HAP-1 (cell line): ENCODE measurements around the gene CATSPER3.
A peak's percentile ranks its signal among the peaks of the same experiment; 100 is the strongest.

Experiments used
- DNase-seq, 2 experiments: peaks; one replicate each; pipeline ENCODE4 v3.0.0-alpha.2; 2016 to 2020; ENCODE audit warnings: low spot score in 2 of 2
- H3K27me3 ChIP-seq: fragments of 250-450 bp; sonication (Bioruptor Pico); 2 replicates; pipeline ENCODE4 v1.5.1; 2020; ENCODE audit warnings: low read depth, mild to moderate bottlenecking, moderate library complexity
- H3K36me3 ChIP-seq: fragments of 250-450 bp; sonication (Bioruptor Pico); replicated peaks from 2 replicates; pipeline ENCODE4 v1.5.1; 2020; ENCODE audit warnings: mild to moderate bottlenecking
- H3K4me1 ChIP-seq: fragments of 250-450 bp; sonication (Bioruptor Pico); 2 replicates; pipeline ENCODE4 v1.5.1; 2020; ENCODE audit warnings: mild to moderate bottlenecking
- H3K4me3 ChIP-seq: fragments of 250-450 bp; sonication (Bioruptor Pico); 2 replicates; pipeline ENCODE4 v1.5.1; 2020; ENCODE audit warnings: mild to moderate bottlenecking, moderate library complexity
- H3K9me3 ChIP-seq: fragments of 250-450 bp; sonication (Bioruptor Pico); 2 replicates; pipeline ENCODE4 v1.5.1; 2020; ENCODE audit warnings: mild to moderate bottlenecking, moderate library complexity
- in situ Hi-C: fragments of 300-500 bp; cut with MboI; formaldehyde crosslinking; loops from 3 replicates; pipeline ENCODE4 v1.14.3; 2020; ENCODE audit warnings: low sequenced_read_pairs, inconsistent platforms, mixed read lengths

The CATSPER3 gene

GRCh38 chr5:134957920-134958608 lies 9.6 kb upstream of the CATSPER3 start:
- in situ Hi-C loops: no loop called here
- Histone ChIP-seq H3K4me3 (no peak overlapping the region), H3K36me3 (peaks cover 5% of the 10 kb centered on the region; the same call in 1 of the 2 replicates), H3K27me3 (no peaks in the 10 kb centered on the region), H3K4me1 (peaks cover 5% of the 10 kb centered on the region; the same call in 1 of the 2 replicates), H3K9me3 (no peaks in the 10 kb centered on the region)
- DNase-seq: no peak

GRCh38 chr5:134958755-134959154 lies 9.0 kb upstream of the CATSPER3 start:
- H3K27me3 ChIP-seq: no peaks in the 10 kb centered on the region
- H3K4me1 ChIP-seq: peaks cover 5% of the 10 kb centered on the region; the same call in 1 of the 2 replicates
- H3K4me3 ChIP-seq: no peak overlapping the region
- H3K36me3 ChIP-seq: peaks cover 5% of the 10 kb centered on the region; the same call in 1 of the 2 replicates
- H3K9me3 ChIP-seq: no peaks in the 10 kb centered on the region
- peak; percentile 31 to 33 for DNase-seq
- in situ Hi-C loops: no loop called here

GRCh38 chr5:134963098-134963497 lies 4.6 kb upstream of the CATSPER3 start:
- Histone ChIP-seq H3K4me3 (no peak overlapping the region), H3K27me3 (no peaks in the 10 kb centered on the region), H3K9me3 (no peaks in the 10 kb centered on the region), H3K36me3 (peaks cover 2% of the 10 kb centered on the region; the same call in 1 of the 2 replicates), H3K4me1 (peaks cover 5% of the 10 kb centered on the region; the same call in 1 of the 2 replicates)
- DNase-seq: no peak
- in situ Hi-C loops: no loop called here

GRCh38 chr5:134964359-134965270 lies 3.1 kb upstream of the CATSPER3 start:
- Histone ChIP-seq H3K9me3 (no peaks in the 10 kb centered on the region), H3K4me3 (no peak overlapping the region), H3K36me3 (peaks cover 2% of the 10 kb centered on the region; the same call in 1 of the 2 replicates), H3K4me1 (peaks cover 7% of the 10 kb centered on the region), H3K27me3 (no peaks in the 10 kb centered on the region)
- in situ Hi-C loops: no loop called here
- DNase-seq: no peak

- in situ Hi-C loops: no loop called here
- Histone ChIP-seq H3K9me3 (no peaks in the 10 kb centered on the region), H3K4me3 (no peak overlapping the region)
Measured at GRCh38 chr5:134965271-134965825, 2.4 kb upstream of the CATSPER3 start.

GRCh38 chr5:134968055-134968454 lies 348 bp downstream of the CATSPER3 start:
- H3K4me1 ChIP-seq: peaks cover 14% of the 10 kb centered on the region
- no peak overlapping the region for H3K4me3 ChIP-seq
- in situ Hi-C loops: no loop called here
- no peak for DNase-seq
- no peaks in the 10 kb centered on the region for H3K9me3 ChIP-seq
- no peaks in the 10 kb centered on the region for H3K27me3 ChIP-seq
- H3K36me3 ChIP-seq: no peaks in the 10 kb centered on the region; the same call in 1 of the 2 replicates

More at GRCh38 chr5:134965271-134965825, 2.4 kb upstream of the CATSPER3 start:
- Histone ChIP-seq H3K4me1 (peaks cover 14% of the 10 kb centered on the region), H3K27me3 (no peaks in the 10 kb centered on the region), H3K36me3 (peaks cover 2% of the 10 kb centered on the region; the same call in 1 of the 2 replicates)
- DNase-seq: no peak

- peaks cover 14% of the 10 kb centered on the region for H3K4me1 ChIP-seq
- DNase-seq: no peak
- no peak overlapping the region for H3K4me3 ChIP-seq
- in situ Hi-C loops: no loop called here
- H3K27me3 ChIP-seq: no peaks in the 10 kb centered on the region
- H3K36me3 ChIP-seq: no peaks in the 10 kb centered on the region; the same call in 1 of the 2 replicates
- no peaks in the 10 kb centered on the region for H3K9me3 ChIP-seq
Measured at GRCh38 chr5:134969166-134969565, 1.5 kb downstream of the CATSPER3 start.

- in situ Hi-C loops: no loop called here
Measured at GRCh38 chr5:134975078-134975715, 7.5 kb downstream of the CATSPER3 start.

GRCh38 chr5:134975843-134976242 lies 8.1 kb downstream of the CATSPER3 start:
- Histone ChIP-seq H3K4me3 (no peak overlapping the region), H3K27me3 (no peaks in the 10 kb centered on the region), H3K36me3 (no peaks in the 10 kb centered on the region), H3K4me1 (peaks cover 8% of the 10 kb centered on the region; the same call in 1 of the 2 replicates), H3K9me3 (no peaks in the 10 kb centered on the region; the same call in none of the 2 replicates)
- in situ Hi-C loops: no loop called here
- DNase-seq: no peak

More at GRCh38 chr5:134975078-134975715, 7.5 kb downstream of the CATSPER3 start:
- Histone ChIP-seq H3K27me3 (no peaks in the 10 kb centered on the region), H3K4me3 (no peak overlapping the region), H3K9me3 (no peaks in the 10 kb centered on the region; the same call in none of the 2 replicates), H3K4me1 (peaks cover 8% of the 10 kb centered on the region; the same call in 1 of the 2 replicates), H3K36me3 (no peaks in the 10 kb centered on the region)
- no peak for DNase-seq

GRCh38 chr5:134976841-134977240 lies 9.1 kb downstream of the CATSPER3 start:
- no peak overlapping the region for H3K4me3 ChIP-seq
- H3K4me1 ChIP-seq: peaks cover 8% of the 10 kb centered on the region; the same call in 1 of the 2 replicates
- in situ Hi-C loops: no loop called here
- no peaks in the 10 kb centered on the region for H3K36me3 ChIP-seq
- DNase-seq: no peak
- H3K9me3 ChIP-seq: no peaks in the 10 kb centered on the region; the same call in none of the 2 replicates
- H3K27me3 ChIP-seq: no peaks in the 10 kb centered on the region

- Histone ChIP-seq H3K27me3 (no peaks in the 10 kb centered on the region), H3K36me3 (no peaks in the 10 kb centered on the region), H3K9me3 (no peaks in the 10 kb centered on the region; the same call in none of the 2 replicates), H3K4me3 (no peak overlapping the region), H3K4me1 (peaks cover 8% of the 10 kb centered on the region; the same call in 1 of the 2 replicates)
- in situ Hi-C loops: no loop called here
- no peak for DNase-seq
Measured at GRCh38 chr5:134979416-134979815, 11.7 kb downstream of the CATSPER3 start.

- Histone ChIP-seq H3K9me3 (no peaks in the 10 kb centered on the region; the same call in none of the 2 replicates), H3K4me3 (no peak overlapping the region), H3K36me3 (no peaks in the 10 kb centered on the region), H3K27me3 (no peaks in the 10 kb centered on the region), H3K4me1 (no peaks in the 10 kb centered on the region)
- in situ Hi-C loops: no loop called here
- DNase-seq: no peak
Measured at GRCh38 chr5:134982230-134982629, 14.5 kb downstream of the CATSPER3 start.

- Histone ChIP-seq H3K9me3 (no peaks in the 10 kb centered on the region), H3K4me3 (no peak overlapping the region), H3K4me1 (no peaks in the 10 kb centered on the region), H3K27me3 (0 out of 2 replicates have a peak, but pooled peaks cover 1% of the 10 kb centered on the region), H3K36me3 (no peaks in the 10 kb centered on the region)
- in situ Hi-C loops: no loop called here
- DNase-seq: no peak
Measured at GRCh38 chr5:134989266-134989830, 21.6 kb downstream of the CATSPER3 start.
